H9 (cell line): ENCODE measurements around the gene KCNG2. TPM values are rescaled to one million over a fixed set of nuclear protein-coding genes. Genes with fewer than 3 reads are reported as not detected.

ENCODE experiments used
- DNase-seq: peaks from one replicate; pipeline ENCODE4 v3.0.0-alpha.2; 2017
- H2AFZ ChIP-seq: one replicate; pipeline ENCODE4 v1.6.1; 2013; ENCODE audit warnings: mild to moderate bottlenecking, low read length, control low read depth, moderate library complexity
- H2AK5ac ChIP-seq: 2 replicates; pipeline ENCODE4 v1.6.1; 2013; ENCODE audit warnings: low read length, control low read depth, mixed read lengths; ENCODE audit not compliant: insufficient read length
- H2BK120ac ChIP-seq: one replicate; pipeline ENCODE4 v1.6.1; 2013; ENCODE audit warnings: low read depth, mild to moderate bottlenecking, low read length, control low read depth, inconsistent platforms; ENCODE audit not compliant: poor library complexity, severe bottlenecking
- H2BK12ac ChIP-seq: 2 replicates; pipeline ENCODE4 v1.6.1; 2013; ENCODE audit warnings: low read length, control low read depth, mixed read lengths, low read depth; ENCODE audit not compliant: insufficient read length
- H2BK15ac ChIP-seq: 2 replicates; pipeline ENCODE4 v1.6.1; 2013; ENCODE audit warnings: low read depth, low read length, control low read depth
- H2BK20ac ChIP-seq: one replicate; pipeline ENCODE4 v1.6.1; 2013; ENCODE audit warnings: low read depth, mild to moderate bottlenecking, low read length, control low read depth, inconsistent platforms; ENCODE audit not compliant: poor library complexity, severe bottlenecking
- H2BK5ac ChIP-seq: 2 replicates; pipeline ENCODE4 v1.6.1; 2013; ENCODE audit warnings: low read length, control low read depth, mixed read lengths; ENCODE audit not compliant: insufficient read length
- H3K14ac ChIP-seq: 2 replicates; pipeline ENCODE4 v1.6.1; 2013; ENCODE audit warnings: low read length, control low read depth; ENCODE audit not compliant: insufficient read depth
- H3K18ac ChIP-seq: 2 replicates; pipeline ENCODE4 v1.6.1; 2013; ENCODE audit warnings: low read depth, mild to moderate bottlenecking, mixed read lengths, low read length, control low read depth; ENCODE audit not compliant: insufficient read length
- H3K23ac ChIP-seq: 2 replicates; pipeline ENCODE4 v1.6.1; 2013; ENCODE audit warnings: low read length, control low read depth, mixed read lengths, low read depth; ENCODE audit not compliant: insufficient read length
- H3K23me2 ChIP-seq: 2 replicates; pipeline ENCODE4 v1.6.1; 2013; ENCODE audit warnings: low read depth, mild to moderate bottlenecking, mixed read lengths, low read length, control low read depth; ENCODE audit not compliant: insufficient read length, poor library complexity, severe bottlenecking
- H3K27ac ChIP-seq: 2 replicates; pipeline ENCODE4 v1.5.1; 2013; ENCODE audit warnings: low read length, control low read depth, mixed read lengths, low read depth; ENCODE audit not compliant: insufficient read length
- H3K27me3 ChIP-seq: 2 replicates; pipeline ENCODE4 v1.6.1; 2013; ENCODE audit warnings: low read length, control low read depth, inconsistent platforms; ENCODE audit not compliant: insufficient read depth
- H3K4ac ChIP-seq: 2 replicates; pipeline ENCODE4 v1.6.1; 2013; ENCODE audit warnings: low read depth, mild to moderate bottlenecking, control low read depth, inconsistent platforms, low read length, moderate library complexity
- H3K4me1 ChIP-seq: 2 replicates; pipeline ENCODE4 v1.6.1; 2013; ENCODE audit warnings: low read length, control low read depth, inconsistent platforms; ENCODE audit not compliant: insufficient read depth
- H3K4me2 ChIP-seq: 2 replicates; pipeline ENCODE4 v1.6.1; 2013; ENCODE audit warnings: low read length, control low read depth, mixed read lengths; ENCODE audit not compliant: insufficient read length, insufficient read depth
- H3K56ac ChIP-seq: 2 replicates; pipeline ENCODE4 v1.6.1; 2013; ENCODE audit warnings: low read depth, mild to moderate bottlenecking, mixed read lengths, low read length, control low read depth; ENCODE audit not compliant: insufficient read length
- H3K79me1 ChIP-seq: 2 replicates; pipeline ENCODE4 v1.6.1; 2013; ENCODE audit warnings: low read depth, mild to moderate bottlenecking, moderate library complexity, low read length, control low read depth, inconsistent platforms; ENCODE audit not compliant: insufficient read depth, poor library complexity, severe bottlenecking
- H3K79me2 ChIP-seq: 2 replicates; pipeline ENCODE4 v1.6.1; 2013; ENCODE audit warnings: low read length, control low read depth, inconsistent platforms; ENCODE audit not compliant: insufficient read depth
- H3K9ac ChIP-seq: 2 replicates; pipeline ENCODE4 v1.6.1; 2013; ENCODE audit warnings: low read length, control low read depth, mixed read lengths; ENCODE audit not compliant: insufficient read length; ENCODE audit errors: extremely low read depth
- H3K9me3 ChIP-seq: one replicate; pipeline ENCODE4 v1.6.1; 2013; ENCODE audit warnings: low read depth, low read length, inconsistent platforms; ENCODE audit not compliant: control insufficient read depth
- H3T11ph ChIP-seq: one replicate; pipeline ENCODE4 v1.6.1; 2013; ENCODE audit warnings: mild to moderate bottlenecking, low read length, control low read depth, inconsistent platforms
- H4K20me1 ChIP-seq: one replicate; pipeline ENCODE4 v1.6.1; 2013; ENCODE audit not compliant: control insufficient read depth, insufficient read length, insufficient read depth
- H4K5ac ChIP-seq: 2 replicates; pipeline ENCODE4 v1.6.1; 2013; ENCODE audit warnings: low read depth, mild to moderate bottlenecking, mixed read lengths, low read length, control low read depth; ENCODE audit not compliant: insufficient read length
- H4K8ac ChIP-seq: replicated peaks from 2 replicates; pipeline ENCODE4 v1.6.1; 2013; ENCODE audit warnings: low read length, control low read depth, mixed read lengths, low read depth; ENCODE audit not compliant: insufficient read length
- H4K91ac ChIP-seq: 2 replicates; pipeline ENCODE4 v1.6.1; 2013; ENCODE audit warnings: low read depth, mild to moderate bottlenecking, moderate library complexity, mixed read lengths, low read length, control low read depth; ENCODE audit not compliant: insufficient read length
- H3K27ac Mint-ChIP-seq, 3 experiments: 2 replicates in 2 of 3; 3 replicates in 1 of 3; pipeline ENCODE4 v1.8.0; 2020 to 2021; ENCODE audit warnings: mixed read lengths in 3 of 3, mild to moderate bottlenecking in 1 of 3, moderate library complexity in 1 of 3
- H3K27me3 Mint-ChIP-seq: 2 replicates; pipeline ENCODE4 v1.8.0; 2021; ENCODE audit warnings: low read depth, mild to moderate bottlenecking, moderate library complexity, mixed read lengths
- H3K36me3 Mint-ChIP-seq, 3 experiments: 2 replicates in 2 of 3; 3 replicates in 1 of 3; pipeline ENCODE4 v1.8.0; 2020 to 2021; ENCODE audit warnings: low read depth in 3 of 3, mixed read lengths in 3 of 3; ENCODE audit not compliant: insufficient read depth in 1 of 3
- H3K4me1 Mint-ChIP-seq, 2 experiments: 2 replicates each; pipeline ENCODE4 v1.8.0; 2020; ENCODE audit warnings: mixed read lengths in 2 of 2
- H3K4me3 Mint-ChIP-seq, 2 experiments: 2 replicates in 1 of 2; 3 replicates in 1 of 2; pipeline ENCODE4 v1.8.0; 2020 to 2021; ENCODE audit warnings: mild to moderate bottlenecking in 2 of 2, mixed read lengths in 2 of 2, moderate library complexity in 1 of 2
- H3K9me3 Mint-ChIP-seq, 2 experiments: 2 replicates in 1 of 2; 3 replicates in 1 of 2; pipeline ENCODE4 v1.8.0; 2020; ENCODE audit warnings: mild to moderate bottlenecking in 2 of 2, mixed read lengths in 2 of 2, moderate library complexity in 1 of 2
- WGBS: extraction: QIAGEN DNeasy Blood & Tissue Kit; methylation state at CpG from one replicate; pipeline ENCODE4 v1.1.7; 2013; ENCODE audit warnings: missing lambda C conversion rate, low lambda C conversion rate, mixed read lengths; ENCODE audit not compliant: insufficient read length; ENCODE audit errors: extremely low coverage; 5-methylcytosine and 5-hydroxymethylcytosine counted together
- total RNA-seq: library from RNA; stranded (reverse); gene quantifications from 2 replicates; pipeline ENCODE4 v1.2.1, GENCODE V29; 2021
- TF ChIP-seq, protein P1 (sequence below): fragments of 200-600 bp; sonication (generic); conservative IDR thresholded peaks from 3 replicates; pipeline ENCODE4 v1.8.0; 2021; ENCODE audit warnings: antibody characterized with exemption, mild to moderate bottlenecking

KCNG2 gene
- total RNA-seq, 1 experiment from 2014 or later: 0.15 TPM

DNA sequence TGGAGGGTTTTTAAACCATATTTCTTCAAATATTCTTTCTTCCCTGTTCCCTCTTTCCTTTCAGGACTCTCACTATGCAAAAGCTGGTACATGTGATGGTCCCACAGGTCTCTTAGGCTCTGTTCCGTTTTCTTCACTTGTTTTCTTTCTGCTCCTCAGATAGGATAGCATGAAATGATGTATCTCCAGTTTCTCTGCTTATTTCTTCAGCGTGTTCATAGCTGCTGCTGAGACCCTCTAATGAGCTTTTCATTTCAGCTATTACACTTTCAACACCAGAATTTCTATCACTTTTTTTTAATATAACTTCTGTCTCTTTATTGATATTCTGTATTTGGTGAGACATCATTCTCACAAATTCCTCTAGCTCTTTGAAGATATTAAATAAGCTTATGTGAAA lies 63.9 kb downstream of the KCNG2 start:
- Histone ChIP-seq H4K8ac (no peak overlapping the region), H2AFZ (no peak overlapping the region), H3K18ac (no peak overlapping the region), H4K5ac (no peak overlapping the region), H3K4me2 (no peak overlapping the region), H3K4ac (no peak overlapping the region), H2BK5ac (no peak overlapping the region), H4K91ac (no peak overlapping the region), H3K14ac (no peak overlapping the region), H3T11ph (no peak overlapping the region), H3K79me2 (no peaks in the 10 kb centered on the region), H3K79me1 (no peaks in the 10 kb centered on the region), H3K4me1 (no peaks in the 10 kb centered on the region), H3K27ac (no peak overlapping the region), H2BK12ac (no peak overlapping the region), H3K56ac (no peak overlapping the region), H3K27me3 (no peaks in the 10 kb centered on the region), H2AK5ac (no peak overlapping the region), H2BK15ac (no peak overlapping the region), H2BK20ac (no peak overlapping the region), H3K23me2 (no peaks in the 10 kb centered on the region), H3K23ac (no peak overlapping the region), H4K20me1 (no peaks in the 10 kb centered on the region), H3K9ac (no peak overlapping the region), H2BK120ac (no peak overlapping the region), H3K9me3 (no peaks in the 10 kb centered on the region)
- no CpG with 5 or more reads among the region's 2 CpGs for WGBS
- no peaks in the 10 kb centered on the region for H3K36me3 Mint-ChIP-seq
- H3K27me3 Mint-ChIP-seq: peaks cover 26% of the 10 kb centered on the region
- no peak for DNase-seq
- TF ChIP-seq, protein P1, sequence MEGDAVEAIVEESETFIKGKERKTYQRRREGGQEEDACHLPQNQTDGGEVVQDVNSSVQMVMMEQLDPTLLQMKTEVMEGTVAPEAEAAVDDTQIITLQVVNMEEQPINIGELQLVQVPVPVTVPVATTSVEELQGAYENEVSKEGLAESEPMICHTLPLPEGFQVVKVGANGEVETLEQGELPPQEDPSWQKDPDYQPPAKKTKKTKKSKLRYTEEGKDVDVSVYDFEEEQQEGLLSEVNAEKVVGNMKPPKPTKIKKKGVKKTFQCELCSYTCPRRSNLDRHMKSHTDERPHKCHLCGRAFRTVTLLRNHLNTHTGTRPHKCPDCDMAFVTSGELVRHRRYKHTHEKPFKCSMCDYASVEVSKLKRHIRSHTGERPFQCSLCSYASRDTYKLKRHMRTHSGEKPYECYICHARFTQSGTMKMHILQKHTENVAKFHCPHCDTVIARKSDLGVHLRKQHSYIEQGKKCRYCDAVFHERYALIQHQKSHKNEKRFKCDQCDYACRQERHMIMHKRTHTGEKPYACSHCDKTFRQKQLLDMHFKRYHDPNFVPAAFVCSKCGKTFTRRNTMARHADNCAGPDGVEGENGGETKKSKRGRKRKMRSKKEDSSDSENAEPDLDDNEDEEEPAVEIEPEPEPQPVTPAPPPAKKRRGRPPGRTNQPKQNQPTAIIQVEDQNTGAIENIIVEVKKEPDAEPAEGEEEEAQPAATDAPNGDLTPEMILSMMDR: no peak
- peaks cover 5 to 6% of the 10 kb centered on the region in 2 experiments; a peak in 3 of 4 replicates for H3K4me1 Mint-ChIP-seq
- H3K4me3 Mint-ChIP-seq: no peak overlapping the region
- no peak overlapping the region for H3K27ac Mint-ChIP-seq
- H3K9me3 Mint-ChIP-seq: no peaks in the 10 kb centered on the region; a peak in 1 of 5 replicates
